Erythroblast (primary cell): ENCODE measurements around the gene CIB1.

Source experiments
- GATA1 ChIP-seq: IDR thresholded peaks from 2 replicates; pipeline ENCODE4 v1.6.1; 2011; ENCODE audit warnings: low read depth, mild to moderate bottlenecking, control low read depth, low read length, moderate library complexity
- POLR2A ChIP-seq: IDR thresholded peaks from 2 replicates; pipeline ENCODE4 v1.6.1; 2011; ENCODE audit warnings: mild to moderate bottlenecking, low read length

DNA sequence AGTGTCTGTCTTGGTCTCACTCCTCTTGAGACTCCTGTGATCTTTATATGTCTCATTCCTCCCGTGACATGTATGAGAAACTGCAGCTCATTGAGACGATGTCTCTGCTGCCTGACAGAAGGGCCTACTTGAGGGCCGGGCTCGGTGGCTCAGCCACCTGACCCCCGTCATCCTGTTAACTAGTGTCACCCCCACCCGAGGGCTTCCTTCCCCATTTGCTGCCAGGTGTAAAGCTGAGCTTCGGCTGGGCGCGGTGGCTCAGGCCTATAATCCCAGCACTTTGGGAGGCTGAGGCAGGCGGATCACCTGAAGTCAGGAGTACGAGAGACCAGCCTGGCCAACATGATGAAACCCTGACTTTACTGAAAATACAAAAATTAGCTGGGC, 19.9 kb downstream of the CIB1 start:
- TF ChIP-seq POLR2A = no peak
- no peak for TF ChIP-seq GATA1
